NCI-H1048 (cell line): Measurements from ENCODE around the gene KBTBD3.
"Not testable (repeated sequence)": the region's sequence is repeated elsewhere in the genome, so short reads cannot be mapped to it uniquely, and the experiment has no call there.

Experiments used
- DNase-seq: peaks from one replicate; lab custom pipeline; 2025; lab: John Stamatoyannopoulos, UW

The KBTBD3 gene

GRCh38 chr11:106061249-106061784, 15.8 kb downstream of the KBTBD3 start:
- no peak for DNase-seq

DNA sequence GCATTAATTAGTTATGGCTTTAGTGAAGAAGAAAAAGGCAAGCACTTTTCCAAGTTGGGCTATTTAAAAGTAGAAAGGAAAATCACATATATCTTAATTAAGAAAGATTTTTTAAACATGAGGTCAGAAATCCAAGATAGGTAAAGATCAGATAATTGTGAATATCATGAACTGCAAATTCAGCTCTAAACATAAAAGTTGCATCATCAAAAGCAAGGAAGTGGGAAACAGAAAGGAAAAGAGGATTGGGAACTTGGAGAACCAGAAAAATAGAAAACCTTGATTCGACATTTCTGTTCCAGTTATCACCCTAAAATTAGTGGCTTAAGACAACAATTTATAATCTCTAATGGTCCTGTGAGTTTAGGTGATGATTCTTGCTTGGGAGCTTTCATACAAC, 17.5 kb downstream of the KBTBD3 start:
- DNase-seq, result no peak

- not testable (repeated sequence) for DNase-seq
Measured at GRCh38 chr11:106058377-106058776, 18.8 kb downstream of the KBTBD3 start.

GRCh38 chr11:106051103-106051502, 26.0 kb downstream of the KBTBD3 start:
- no peak for DNase-seq

DNA sequence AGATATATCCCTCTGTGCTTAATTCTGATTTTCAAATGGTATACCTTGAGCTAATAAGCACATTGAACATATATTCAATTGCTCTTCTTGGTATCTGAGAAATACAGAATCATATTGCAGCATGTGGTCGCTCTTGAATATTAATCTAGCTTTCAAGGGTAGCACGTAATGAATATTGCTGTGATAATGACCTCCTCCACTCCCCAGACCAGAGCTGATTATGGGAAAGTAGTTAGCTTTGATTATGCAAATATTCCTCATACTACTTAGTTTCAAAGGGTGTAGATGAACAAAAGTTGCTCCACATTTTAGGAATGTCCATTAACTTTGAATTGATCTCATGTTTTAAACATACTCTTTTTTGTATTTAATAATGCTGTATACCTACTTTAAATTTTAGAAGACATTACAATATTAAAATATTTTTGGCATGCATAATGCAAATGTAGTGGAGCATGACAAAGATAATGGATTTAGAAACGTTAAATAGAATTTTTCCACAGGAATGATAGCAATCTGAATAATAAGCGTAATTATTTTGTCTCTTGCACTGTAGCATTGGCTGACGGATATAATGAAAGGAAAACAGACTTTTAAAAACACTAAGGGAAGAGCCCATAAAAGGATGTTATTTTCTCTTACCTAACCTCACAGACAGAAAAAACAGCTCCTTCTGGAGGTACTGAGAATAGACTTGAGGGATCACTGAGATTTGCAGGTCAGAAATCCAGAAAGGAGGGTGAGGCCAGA, 27.2 kb downstream of the KBTBD3 start:
- DNase-seq, result no peak

- DNase-seq, result no peak
Measured at GRCh38 chr11:106047631-106048030, 29.5 kb downstream of the KBTBD3 start.

DNA sequence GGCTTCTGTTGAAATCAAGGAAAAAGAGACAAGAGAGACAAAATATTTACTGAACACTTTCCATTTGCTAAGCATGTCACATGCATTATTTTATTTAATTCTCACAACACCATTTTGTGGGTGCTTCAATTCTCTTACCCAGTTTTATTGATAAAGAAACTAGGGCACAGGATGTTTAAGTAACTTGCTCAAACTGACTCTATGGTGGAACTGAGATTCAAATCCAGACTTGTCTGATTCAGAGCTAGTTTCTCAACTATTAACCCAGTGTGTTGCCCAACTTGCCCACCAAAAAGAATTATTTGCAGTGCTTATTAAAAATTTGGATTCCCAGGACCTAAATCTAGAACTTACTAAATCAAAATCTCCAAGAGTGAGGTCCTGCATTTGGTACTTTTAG, 33.6 kb downstream of the KBTBD3 start:
- no peak for DNase-seq

DNA sequence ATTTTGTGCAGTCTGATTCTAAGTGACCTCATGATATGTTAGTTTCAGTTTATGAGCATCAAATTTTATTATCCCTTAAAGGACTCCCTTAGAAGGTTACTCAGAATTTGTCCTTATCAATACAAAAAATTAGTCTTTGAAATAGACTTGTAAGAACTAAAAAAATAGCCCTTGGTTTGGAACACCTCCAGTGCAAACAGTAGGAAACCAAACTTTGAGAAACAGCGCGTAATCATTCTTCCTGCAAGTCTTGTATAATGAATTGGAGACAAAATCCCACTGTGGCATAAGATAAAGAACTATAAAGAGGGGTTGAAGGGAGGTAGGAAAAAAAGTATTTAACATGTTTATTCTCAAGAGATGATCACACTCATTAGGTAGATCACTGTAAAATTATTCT, 44.3 kb downstream of the KBTBD3 start:
- no peak for DNase-seq

DNA sequence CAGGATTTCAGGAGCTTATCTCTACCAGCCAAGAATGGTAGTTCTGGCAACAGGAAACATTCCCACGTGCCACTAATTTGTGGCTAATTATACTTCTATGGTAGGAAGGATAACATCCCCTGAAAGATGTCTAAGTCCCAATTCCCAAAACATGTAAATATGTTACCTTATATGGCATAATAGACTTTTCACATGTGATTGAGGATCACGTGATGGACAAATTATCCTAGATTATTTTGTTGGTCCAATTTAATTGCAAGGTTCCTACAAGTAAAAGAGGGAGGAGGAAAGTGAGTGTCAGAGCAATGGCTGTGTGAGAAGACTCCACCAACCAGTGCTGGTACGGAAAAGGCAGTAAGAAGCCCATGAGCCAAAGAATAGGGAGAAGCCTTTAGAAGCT, 45.2 kb downstream of the KBTBD3 start:
- no peak for DNase-seq

DNA sequence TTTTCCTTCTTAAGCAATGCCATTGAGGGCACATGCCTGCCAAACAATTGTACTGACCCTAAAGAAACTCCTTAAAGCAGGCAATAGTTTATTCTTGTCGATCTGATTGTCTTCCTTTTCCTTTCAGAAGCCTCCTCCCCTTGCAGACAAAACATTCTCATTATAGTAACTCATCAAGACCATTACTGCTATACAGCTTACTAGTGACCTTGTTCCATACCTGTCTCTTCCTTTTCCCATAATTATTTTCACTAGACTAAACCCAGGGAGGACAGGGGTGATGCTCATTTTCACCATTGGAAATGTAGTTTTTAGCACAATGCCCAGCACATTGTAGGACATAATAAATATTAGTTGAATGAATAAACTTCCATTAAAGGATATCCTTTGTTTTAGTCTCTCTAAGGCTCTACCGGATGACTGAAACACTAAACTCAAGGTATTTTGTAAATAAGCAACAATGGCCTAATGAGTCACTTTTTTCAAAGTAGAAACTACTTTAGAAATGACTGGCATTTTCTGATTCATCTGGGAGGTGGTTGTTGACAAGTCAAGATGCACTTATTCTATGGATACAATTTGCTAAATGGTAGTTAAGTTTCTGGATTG, 45.8 kb downstream of the KBTBD3 start:
- no peak for DNase-seq

- DNase-seq, result no peak
Measured at GRCh38 chr11:106030609-106031008, 46.5 kb downstream of the KBTBD3 start.

GRCh38 chr11:106022795-106023275, 54.3 kb downstream of the KBTBD3 start:
- no peak for DNase-seq

- no peak for DNase-seq
Measured at GRCh38 chr11:106021967-106022794, 55.0 kb downstream of the KBTBD3 start, which contains the start of gene MSANTD4. TSS of gene MSANTD4 (minus strand) at chr11:106022240. CDS start at chr11:106010917, 11,323 bp downstream.

DNA sequence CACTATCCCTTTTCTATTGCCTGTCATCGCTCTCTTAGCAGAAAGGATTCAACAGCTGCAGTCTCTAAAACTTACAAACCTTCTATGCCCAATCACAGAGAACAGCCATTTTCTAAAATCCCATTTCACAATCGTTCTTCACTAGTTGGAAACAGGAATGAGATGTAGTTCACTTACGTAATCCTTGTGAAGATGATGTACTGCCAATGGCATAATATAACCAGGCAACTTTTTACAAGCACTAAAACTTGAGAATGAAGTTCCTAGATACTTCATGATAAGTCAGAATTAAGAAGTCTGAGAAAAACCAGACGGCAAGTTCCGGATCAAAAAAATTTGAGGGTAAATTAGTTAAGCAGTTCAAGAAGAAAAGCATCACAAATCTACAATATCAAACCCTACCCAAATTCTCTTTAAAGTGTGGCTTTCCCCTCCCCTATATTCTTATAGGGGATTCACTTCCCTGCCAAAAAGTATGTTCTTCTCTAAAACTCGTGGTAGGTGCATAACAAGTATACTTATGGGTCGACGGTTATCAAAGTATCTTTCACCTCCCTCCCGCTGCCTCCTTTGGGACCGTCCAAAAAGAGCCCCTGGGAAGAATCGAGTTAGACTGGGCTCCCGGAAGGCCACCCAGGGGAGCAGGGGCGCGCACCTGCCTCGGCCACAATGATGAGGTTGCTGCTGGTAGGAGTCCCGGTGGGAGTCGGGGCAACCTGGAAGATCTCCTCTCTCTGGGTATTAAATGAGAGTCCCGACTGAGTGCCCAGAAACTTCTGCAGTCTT, 55.8 kb downstream of the KBTBD3 start:
- DNase-seq, result no peak

GRCh38 chr11:106017093-106017492, 60.1 kb downstream of the KBTBD3 start:
- no peak for DNase-seq

DNA sequence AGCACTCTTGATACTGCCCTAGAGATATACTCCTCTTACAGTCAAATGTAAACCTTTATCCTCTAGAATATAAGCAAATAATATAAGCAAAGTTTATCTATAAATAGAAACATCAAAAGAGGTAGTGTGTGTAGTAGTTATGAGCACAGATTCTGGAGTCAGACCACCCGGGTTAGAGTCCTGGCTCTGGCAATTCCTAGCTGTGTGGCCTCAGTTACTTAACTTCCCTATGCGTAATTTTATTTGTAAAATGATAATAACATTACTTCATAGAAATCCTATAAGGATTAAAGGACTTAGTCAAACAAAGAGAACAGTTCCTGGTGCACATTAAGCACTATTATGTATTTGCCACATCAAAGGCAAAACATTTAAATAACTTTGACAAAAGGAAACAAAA, 62.1 kb downstream of the KBTBD3 start:
- DNase-seq, result no peak

DNA sequence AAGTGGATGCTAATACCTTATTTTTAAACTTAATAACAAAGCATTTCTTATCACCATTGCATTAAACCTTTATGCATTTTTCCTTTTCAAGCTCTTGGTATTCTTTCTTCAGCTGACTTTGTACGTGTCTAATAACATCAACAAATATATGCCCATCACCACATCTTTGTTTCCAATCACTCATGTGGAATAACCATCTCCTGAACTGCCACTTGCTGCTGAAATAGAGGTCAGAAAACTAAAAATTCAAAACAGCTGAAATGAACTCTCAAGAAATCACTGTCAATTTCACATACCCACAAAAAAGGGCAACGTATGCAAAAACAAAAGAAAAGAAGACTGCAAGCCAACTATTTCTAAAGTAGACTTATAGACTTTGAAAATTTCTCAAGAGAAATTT, 62.5 kb downstream of the KBTBD3 start:
- DNase-seq, result no peak

GRCh38 chr11:106014035-106014434, 63.1 kb downstream of the KBTBD3 start:
- DNase-seq, result no peak

- no peak for DNase-seq
Measured at GRCh38 chr11:106012744-106013143, 64.4 kb downstream of the KBTBD3 start.

- DNase-seq, result no peak
Measured at GRCh38 chr11:106011481-106011880, 65.7 kb downstream of the KBTBD3 start.

DNA sequence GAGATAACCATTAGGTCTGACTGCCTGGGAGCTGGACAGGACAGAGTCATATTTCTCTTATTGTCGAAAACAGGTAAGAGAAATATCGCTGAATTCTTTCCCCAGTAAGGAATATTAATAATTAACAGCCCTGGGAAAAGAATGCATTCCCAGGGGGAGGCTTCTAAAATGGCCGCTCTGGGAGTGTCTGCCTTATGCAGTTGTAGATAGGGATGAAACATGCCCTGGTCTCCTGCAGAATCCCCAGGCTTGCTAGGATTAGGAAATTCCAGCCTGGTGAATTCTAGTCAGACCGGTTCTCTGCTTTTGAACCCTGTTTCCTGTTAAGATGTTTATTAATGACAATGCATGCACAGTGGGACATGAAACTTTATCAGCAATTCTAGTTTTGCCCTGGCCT, 74.1 kb downstream of the KBTBD3 start:
- DNase-seq, result not testable (repeated sequence)
